SW480 (cell line): ENCODE results near the gene SNCAIP.
A peak's percentile ranks its signal among the peaks of the same experiment; 100 is the strongest.

ENCODE experiments used
- DNase-seq: peaks from one replicate; pipeline ENCODE4 v3.0.0-alpha.2; 2016; ENCODE audit warnings: low spot score

Gene SNCAIP

GRCh38 chr5:122311961-122312590 lies at the start of gene SNCAIP:
SNCAIP (plus strand) TSS chr5:122312237; CDS start chr5:122391135, 78,898 bp downstream.
- DNase-seq, result peak; percentile 49

GRCh38 chr5:122263352-122264030 lies 48.5 kb upstream of the SNCAIP start:
- DNase-seq, result no peak

- no peak for DNase-seq
Measured at GRCh38 chr5:122264610-122265009, 47.4 kb upstream of the SNCAIP start.

- no peak for DNase-seq
Measured at GRCh38 chr5:122267185-122267584, 44.9 kb upstream of the SNCAIP start.

GRCh38 chr5:122273696-122274095 lies 38.3 kb upstream of the SNCAIP start:
- no peak for DNase-seq

- no peak for DNase-seq
Measured at GRCh38 chr5:122283592-122283991, 28.4 kb upstream of the SNCAIP start.

- DNase-seq, result no peak
Measured at GRCh38 chr5:122286541-122286940, 25.5 kb upstream of the SNCAIP start.

GRCh38 chr5:122287101-122287500 lies 24.9 kb upstream of the SNCAIP start:
- DNase-seq, result no peak

GRCh38 chr5:122291000-122291901 lies 20.8 kb upstream of the SNCAIP start:
- no peak for DNase-seq

- no peak for DNase-seq
Measured at GRCh38 chr5:122292332-122292731, 19.7 kb upstream of the SNCAIP start.

- DNase-seq, result no peak
Measured at GRCh38 chr5:122295138-122295537, 16.9 kb upstream of the SNCAIP start.

- DNase-seq, result no peak
Measured at GRCh38 chr5:122296871-122297270, 15.2 kb upstream of the SNCAIP start.

- no peak for DNase-seq
Measured at GRCh38 chr5:122297587-122298298, 14.3 kb upstream of the SNCAIP start.

- DNase-seq, result no peak
Measured at GRCh38 chr5:122300374-122300773, 11.7 kb upstream of the SNCAIP start.

GRCh38 chr5:122301016-122301415 lies 11.0 kb upstream of the SNCAIP start:
- no peak for DNase-seq

- no peak for DNase-seq
Measured at GRCh38 chr5:122304471-122305215, 7.4 kb upstream of the SNCAIP start.

- DNase-seq, result no peak
Measured at GRCh38 chr5:122306461-122306860, 5.6 kb upstream of the SNCAIP start.

- no peak for DNase-seq
Measured at GRCh38 chr5:122310889-122311288, 1.1 kb upstream of the SNCAIP start.

- DNase-seq, result no peak
Measured at GRCh38 chr5:122311497-122311960, 508 bp upstream of the SNCAIP start.

GRCh38 chr5:122312591-122313406 lies 762 bp downstream of the SNCAIP start:
- DNase-seq, result no peak
